Type B pancreatic cell (in vitro differentiated cells): Measurements from ENCODE around the gene CEMIP. TPM values are rescaled to one million over a fixed set of nuclear protein-coding genes. Genes with fewer than 3 reads are reported as not detected.

Source experiments
- DNase-seq: peaks from one replicate; pipeline ENCODE4 v3.0.0; 2021; ENCODE audit warnings: mixed read lengths; ENCODE audit not compliant: unreplicated experiment; ENCODE audit errors: extremely low spot score
- H3K27ac Mint-ChIP-seq: 2 replicates; pipeline ENCODE4 v1.8.0; 2021; ENCODE audit warnings: mild to moderate bottlenecking, mixed read lengths
- H3K27me3 Mint-ChIP-seq: 2 replicates; pipeline ENCODE4 v1.8.0; 2021; ENCODE audit warnings: mixed read lengths
- H3K36me3 Mint-ChIP-seq: 2 replicates; pipeline ENCODE4 v1.8.0; 2021; ENCODE audit warnings: mixed read lengths
- H3K4me1 Mint-ChIP-seq: one replicate; pipeline ENCODE4 v1.8.0; 2021; ENCODE audit warnings: mixed read lengths; ENCODE audit not compliant: unreplicated experiment
- H3K4me3 Mint-ChIP-seq: 2 replicates; pipeline ENCODE4 v1.8.0; 2021; ENCODE audit warnings: mild to moderate bottlenecking, mixed read lengths
- H3K9me3 Mint-ChIP-seq: 2 replicates; pipeline ENCODE4 v1.8.0; 2021; ENCODE audit warnings: mixed read lengths
- CTCF ChIP-seq: fragments of 200-600 bp; sonication (generic); conservative IDR thresholded peaks from 2 replicates; pipeline ENCODE4 v1.5.0; 2021; ENCODE audit warnings: antibody characterized with exemption, mild to moderate bottlenecking
- total RNA-seq: library from RNA; stranded (reverse); gene quantifications from 2 replicates; pipeline ENCODE4 v1.2.1, GENCODE V29; 2021; ENCODE audit warnings: low replicate concordance

The CEMIP gene
- total RNA-seq, 1 donor from 2014 or later = 16.4 TPM

- peaks cover 13% of the 10 kb centered on the region for H3K36me3 Mint-ChIP-seq
- H3K27ac Mint-ChIP-seq = no peak overlapping the region
- no peaks in the 10 kb centered on the region for H3K9me3 Mint-ChIP-seq
- no peak for TF ChIP-seq CTCF
- peaks cover 9% of the 10 kb centered on the region for H3K4me1 Mint-ChIP-seq
- H3K27me3 Mint-ChIP-seq = no peaks in the 10 kb centered on the region
- no peak for DNase-seq
- no peak overlapping the region for H3K4me3 Mint-ChIP-seq
Observed at GRCh38 chr15:80932989-80933388, 153.8 kb downstream of the CEMIP start.

GRCh38 chr15:80934761-80935221 lies 155.6 kb downstream of the CEMIP start:
- H3K36me3 Mint-ChIP-seq = peaks cover 7% of the 10 kb centered on the region
- no peak overlapping the region for H3K27ac Mint-ChIP-seq
- no peak overlapping the region for H3K4me3 Mint-ChIP-seq
- H3K27me3 Mint-ChIP-seq = no peaks in the 10 kb centered on the region
- peaks cover 9% of the 10 kb centered on the region for H3K4me1 Mint-ChIP-seq
- DNase-seq = no peak
- TF ChIP-seq CTCF = no peak
- H3K9me3 Mint-ChIP-seq = no peaks in the 10 kb centered on the region

GRCh38 chr15:80936288-80937078 lies 157.3 kb downstream of the CEMIP start:
- no peak for TF ChIP-seq CTCF
- H3K9me3 Mint-ChIP-seq = no peaks in the 10 kb centered on the region
- H3K27ac Mint-ChIP-seq = no peak overlapping the region
- H3K27me3 Mint-ChIP-seq = no peaks in the 10 kb centered on the region
- peaks cover 9% of the 10 kb centered on the region for H3K4me1 Mint-ChIP-seq
- H3K4me3 Mint-ChIP-seq = no peak overlapping the region
- H3K36me3 Mint-ChIP-seq = peaks cover 8% of the 10 kb centered on the region
- no peak for DNase-seq

GRCh38 chr15:80937718-80938117 lies 158.5 kb downstream of the CEMIP start:
- Mint-ChIP-seq H3K27me3 (no peaks in the 10 kb centered on the region), H3K4me3 (no peak overlapping the region), H3K9me3 (no peaks in the 10 kb centered on the region), H3K27ac (no peak overlapping the region), H3K4me1 (peaks cover 9% of the 10 kb centered on the region), H3K36me3 (peaks cover 13% of the 10 kb centered on the region)
- TF ChIP-seq CTCF = no peak
- no peak for DNase-seq

- peaks cover 17% of the 10 kb centered on the region for H3K36me3 Mint-ChIP-seq
- peaks cover 9% of the 10 kb centered on the region for H3K4me1 Mint-ChIP-seq
- DNase-seq = no peak
- H3K9me3 Mint-ChIP-seq = no peaks in the 10 kb centered on the region
- no peak for TF ChIP-seq CTCF
- H3K27me3 Mint-ChIP-seq = no peaks in the 10 kb centered on the region
- no peak overlapping the region for H3K4me3 Mint-ChIP-seq
- H3K27ac Mint-ChIP-seq = no peak overlapping the region
Observed at GRCh38 chr15:80939216-80939615, 160.0 kb downstream of the CEMIP start.
